NCI-H524 treated with DMSO at 0.1 percent for 48 hours (cell line): ENCODE results near the gene TMEM131L.
"Not testable (repeated sequence)": the region's sequence is repeated elsewhere in the genome, so short reads cannot be mapped to it uniquely, and the experiment has no call there.

Experiments used
- DNase-seq: peaks from one replicate; lab custom pipeline; 2025; lab: John Stamatoyannopoulos, UW

Gene TMEM131L

GRCh38 chr4:153576443-153576774 is 110.2 kb downstream of the TMEM131L start:
- no peak for DNase-seq

- DNase-seq: no peak
Observed at GRCh38 chr4:153577053-153577452, 110.9 kb downstream of the TMEM131L start.

- no peak for DNase-seq
Observed at GRCh38 chr4:153579410-153579809, 113.2 kb downstream of the TMEM131L start.

GRCh38 chr4:153579872-153580271 is 113.7 kb downstream of the TMEM131L start:
- no peak for DNase-seq

GRCh38 chr4:153582954-153583702 is 117.0 kb downstream of the TMEM131L start:
- DNase-seq: no peak

- no peak for DNase-seq
Observed at GRCh38 chr4:153585026-153585425, 118.9 kb downstream of the TMEM131L start.

- DNase-seq: no peak
Observed at GRCh38 chr4:153589703-153590595, 123.8 kb downstream of the TMEM131L start.

- no peak for DNase-seq
Observed at GRCh38 chr4:153591441-153591840, 125.3 kb downstream of the TMEM131L start.

- no peak for DNase-seq
Observed at GRCh38 chr4:153592064-153592463, 125.9 kb downstream of the TMEM131L start.

GRCh38 chr4:153593161-153593560 is 127.0 kb downstream of the TMEM131L start:
- DNase-seq: no peak

GRCh38 chr4:153594210-153594609 is 128.1 kb downstream of the TMEM131L start:
- no peak for DNase-seq

GRCh38 chr4:153595894-153596601 is 129.9 kb downstream of the TMEM131L start:
- DNase-seq: no peak

GRCh38 chr4:153602758-153603157 is 136.6 kb downstream of the TMEM131L start:
- DNase-seq: no peak

- no peak for DNase-seq
Observed at GRCh38 chr4:153603258-153603657, 137.1 kb downstream of the TMEM131L start.

GRCh38 chr4:153603835-153604234 is 137.7 kb downstream of the TMEM131L start:
- no peak for DNase-seq

- DNase-seq: not testable (repeated sequence)
Observed at GRCh38 chr4:153609070-153609469, 142.9 kb downstream of the TMEM131L start.

- no peak for DNase-seq
Observed at GRCh38 chr4:153610623-153611376, 144.6 kb downstream of the TMEM131L start.

- no peak for DNase-seq
Observed at GRCh38 chr4:153611679-153612078, 145.5 kb downstream of the TMEM131L start.

GRCh38 chr4:153612878-153613277 is 146.7 kb downstream of the TMEM131L start:
- no peak for DNase-seq

GRCh38 chr4:153616006-153616555 is 149.9 kb downstream of the TMEM131L start:
- no peak for DNase-seq

- DNase-seq: no peak
Observed at GRCh38 chr4:153618833-153619232, 152.7 kb downstream of the TMEM131L start.

- no peak for DNase-seq
Observed at GRCh38 chr4:153619811-153620210, 153.7 kb downstream of the TMEM131L start.
